GM19240 (cell line): Measurements from ENCODE around the gene TNFRSF4.

ENCODE experiments used
- DNase-seq: peaks from one replicate; pipeline ENCODE4 v3.0.0; 2011; ENCODE audit warnings: low spot score; ENCODE audit not compliant: insufficient read length

The TNFRSF4 gene

GRCh38 chr1:1234180-1234808, 20.3 kb upstream of the TNFRSF4 start:
- DNase-seq = no peak

- no peak for DNase-seq
Measured at GRCh38 chr1:1233567-1233892, 19.6 kb upstream of the TNFRSF4 start.

GRCh38 chr1:1232796-1233566, 19.0 kb upstream of the TNFRSF4 start:
- no peak for DNase-seq

- no peak for DNase-seq
Measured at GRCh38 chr1:1232208-1232795, 18.3 kb upstream of the TNFRSF4 start, which contains the start of gene B3GALT6. Gene B3GALT6 (plus strand): TSS chr1:1232237. CDS start chr1:1232279, 42 bp downstream.

GRCh38 chr1:1231400-1232207, 17.7 kb upstream of the TNFRSF4 start, which contains the start of gene SDF4:
Gene SDF4 (minus strand): TSS chr1:1232001. CDS start chr1:1228772, 3,229 bp downstream.
- DNase-seq = peak; percentile 100

- DNase-seq = no peak
Measured at GRCh38 chr1:1230656-1231399, 16.9 kb upstream of the TNFRSF4 start.

GRCh38 chr1:1229770-1230169, 15.8 kb upstream of the TNFRSF4 start:
- no peak for DNase-seq

- DNase-seq = no peak
Measured at GRCh38 chr1:1228596-1229321, 14.8 kb upstream of the TNFRSF4 start.

- DNase-seq = no peak
Measured at GRCh38 chr1:1228187-1228586, 14.2 kb upstream of the TNFRSF4 start.

GRCh38 chr1:1227386-1227785, 13.4 kb upstream of the TNFRSF4 start:
- no peak for DNase-seq

- no peak for DNase-seq
Measured at GRCh38 chr1:1226566-1227362, 12.8 kb upstream of the TNFRSF4 start.

GRCh38 chr1:1225913-1226312, 12.0 kb upstream of the TNFRSF4 start:
- DNase-seq = no peak

- no peak for DNase-seq
Measured at GRCh38 chr1:1225238-1225845, 11.4 kb upstream of the TNFRSF4 start.

GRCh38 chr1:1223891-1224290, 9.9 kb upstream of the TNFRSF4 start:
- DNase-seq = no peak

GRCh38 chr1:1223321-1223720, 9.4 kb upstream of the TNFRSF4 start:
- no peak for DNase-seq

GRCh38 chr1:1222575-1223225, 8.7 kb upstream of the TNFRSF4 start:
- no peak for DNase-seq

GRCh38 chr1:1221887-1222574, 8.1 kb upstream of the TNFRSF4 start:
- DNase-seq = no peak

GRCh38 chr1:1220197-1220596, 6.2 kb upstream of the TNFRSF4 start:
- no peak for DNase-seq
